Smooth muscle cell of the brain vasculature (primary cell): ENCODE measurements around the gene ADAMTS5.

Source experiments
- DNase-seq: peaks from one replicate; pipeline ENCODE4 v3.0.0-alpha.2; 2012; ENCODE audit warnings: low read depth, low spot score

ADAMTS5 gene

DNA sequence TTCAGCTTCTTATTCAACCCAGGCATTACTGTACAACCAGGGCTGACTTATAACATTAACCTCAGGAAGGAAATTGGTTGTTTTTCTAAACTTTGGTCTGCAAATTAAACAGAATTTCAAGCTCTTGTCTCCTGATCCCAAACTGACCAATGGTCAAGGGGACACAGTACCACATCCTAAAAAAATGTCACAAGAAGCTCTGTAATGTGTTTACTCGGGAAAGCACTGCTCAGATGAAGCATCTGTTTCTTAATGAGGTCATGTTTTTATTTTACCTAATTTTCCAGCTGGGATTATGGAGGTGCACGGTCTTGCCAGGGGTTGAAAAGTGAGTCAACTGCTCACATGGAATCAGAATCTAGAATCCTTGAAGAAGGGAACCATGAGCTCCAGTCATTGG is 18.7 kb downstream of the ADAMTS5 start:
- no peak for DNase-seq

DNA sequence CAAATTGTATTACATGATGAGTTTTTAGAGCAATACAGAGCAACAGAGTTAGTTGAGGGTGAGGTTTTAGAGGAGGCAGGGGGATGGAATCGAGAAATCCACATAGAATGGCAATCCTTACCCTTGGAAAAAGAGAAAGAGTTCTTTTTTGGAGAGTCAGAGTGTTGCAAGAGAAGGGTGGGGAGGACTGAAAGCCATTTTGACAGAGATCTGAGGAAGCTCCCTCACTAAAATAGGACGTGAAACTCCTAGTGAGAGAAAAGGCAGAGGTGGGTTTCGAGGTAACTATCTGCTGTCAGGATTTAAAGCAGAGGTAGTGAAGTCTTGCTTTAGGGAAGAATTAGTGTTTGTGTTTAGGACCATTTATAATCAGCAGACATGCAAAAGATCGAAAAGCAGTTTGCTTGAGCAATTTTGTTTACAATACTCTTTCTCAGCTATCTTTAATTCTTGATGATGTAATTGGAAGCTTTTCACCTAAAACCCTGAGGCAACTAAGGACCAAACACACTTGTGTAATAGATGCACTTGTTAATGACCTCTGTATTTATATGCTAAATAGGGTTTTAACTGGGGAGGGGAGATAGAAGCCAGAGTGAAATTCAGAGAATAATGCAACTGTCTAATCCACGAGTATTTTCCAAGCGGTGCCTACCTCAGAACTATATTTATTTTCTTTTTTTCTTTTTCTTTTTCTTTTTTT is 20.0 kb downstream of the ADAMTS5 start:
- no peak for DNase-seq

DNA sequence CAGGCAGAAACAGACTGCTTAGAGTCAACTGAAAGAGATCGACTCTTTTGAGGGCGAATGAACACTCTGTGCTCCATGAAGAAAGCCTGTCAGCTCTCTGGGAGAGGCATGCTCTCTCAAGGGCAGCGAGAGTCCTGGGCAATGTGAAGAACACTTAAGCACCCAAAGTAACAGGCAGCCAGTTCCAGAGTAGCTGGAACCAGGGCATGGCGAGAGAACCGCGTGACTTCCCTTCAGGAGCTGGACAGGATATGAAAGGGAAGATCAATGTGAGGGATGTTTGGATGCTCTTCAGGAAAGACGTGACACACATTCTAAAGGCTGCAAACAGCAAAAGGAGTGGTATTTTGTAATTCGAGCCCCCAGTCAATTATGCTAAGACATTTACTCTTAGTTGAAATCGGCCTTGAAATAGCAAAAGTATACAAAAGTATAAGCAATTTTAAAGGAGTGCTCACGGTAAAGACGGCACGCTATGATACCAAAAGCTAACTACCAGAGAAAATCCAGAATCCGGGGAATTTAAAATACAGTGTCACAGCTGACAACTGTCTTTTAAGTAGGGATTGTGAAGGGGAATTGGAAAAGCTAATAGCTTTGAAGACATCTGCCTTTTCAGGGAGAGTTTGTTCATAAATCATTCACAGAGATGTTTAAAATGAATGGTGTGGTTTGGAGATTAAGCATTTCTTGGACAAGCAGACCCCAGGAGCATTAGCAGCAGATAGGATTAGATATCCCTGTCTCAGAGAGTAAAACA is 20.8 kb downstream of the ADAMTS5 start:
- DNase-seq: no peak

DNA sequence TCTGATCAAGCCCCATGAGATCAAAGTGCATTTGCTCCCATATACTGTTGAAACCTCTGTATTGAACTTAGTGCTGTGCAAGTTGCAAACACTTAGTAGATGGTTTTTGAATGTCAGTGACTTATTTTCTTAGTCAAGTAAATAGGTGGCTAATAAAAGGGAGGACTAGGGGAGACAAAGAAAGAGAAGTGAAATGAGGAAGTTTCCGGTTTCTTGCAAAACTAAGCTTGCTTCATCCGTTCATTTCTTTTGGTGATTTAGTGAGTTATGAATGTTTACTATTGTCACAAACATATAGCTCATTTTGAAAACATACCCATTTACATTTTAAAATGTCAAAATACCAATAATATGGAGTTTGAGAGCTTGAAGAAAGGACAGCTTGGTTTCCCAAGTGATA is 23.0 kb downstream of the ADAMTS5 start:
- DNase-seq: no peak

DNA sequence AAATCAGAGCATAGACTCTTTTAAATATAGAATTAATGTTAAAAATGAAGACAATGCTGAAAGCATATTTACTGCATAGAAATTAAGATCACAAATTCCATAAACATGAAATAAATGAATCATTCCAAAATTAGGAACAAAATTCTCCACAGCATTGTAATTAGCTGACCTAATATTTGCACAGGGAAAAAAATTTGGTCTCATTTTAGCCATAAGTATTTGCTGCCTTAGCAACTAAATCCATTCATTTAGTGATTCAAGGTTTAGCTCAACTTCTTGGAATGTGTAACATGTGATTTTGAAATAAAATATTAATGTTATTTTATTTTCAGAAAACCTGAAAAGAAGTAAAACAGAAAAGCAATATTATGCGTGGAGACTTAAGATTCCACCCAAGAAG is 25.5 kb downstream of the ADAMTS5 start:
- DNase-seq: no peak

DNA sequence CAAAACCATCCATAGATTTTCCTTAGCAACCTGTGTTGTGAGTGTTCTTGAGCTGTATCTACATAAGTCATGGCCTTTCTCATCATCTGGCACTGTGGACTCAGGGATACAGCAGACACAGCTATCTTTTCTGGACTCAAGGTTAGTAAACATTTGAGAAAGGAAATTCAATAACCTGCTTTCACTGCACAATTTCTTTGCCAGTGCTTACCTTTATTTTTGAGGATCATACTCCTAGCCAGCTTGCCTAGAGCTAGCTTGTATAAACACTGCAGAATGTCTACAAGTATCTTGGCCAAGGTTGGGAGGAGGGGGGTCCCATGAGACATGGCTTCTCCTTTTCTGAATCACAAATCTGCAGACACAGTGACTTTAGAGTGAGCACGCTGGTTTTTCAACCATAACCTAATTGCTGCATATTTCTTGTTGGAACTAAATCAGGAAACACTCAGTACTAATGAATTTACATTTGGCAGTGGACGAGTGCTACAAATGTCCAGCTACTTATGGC is 27.2 kb downstream of the ADAMTS5 start:
- no peak for DNase-seq

DNA sequence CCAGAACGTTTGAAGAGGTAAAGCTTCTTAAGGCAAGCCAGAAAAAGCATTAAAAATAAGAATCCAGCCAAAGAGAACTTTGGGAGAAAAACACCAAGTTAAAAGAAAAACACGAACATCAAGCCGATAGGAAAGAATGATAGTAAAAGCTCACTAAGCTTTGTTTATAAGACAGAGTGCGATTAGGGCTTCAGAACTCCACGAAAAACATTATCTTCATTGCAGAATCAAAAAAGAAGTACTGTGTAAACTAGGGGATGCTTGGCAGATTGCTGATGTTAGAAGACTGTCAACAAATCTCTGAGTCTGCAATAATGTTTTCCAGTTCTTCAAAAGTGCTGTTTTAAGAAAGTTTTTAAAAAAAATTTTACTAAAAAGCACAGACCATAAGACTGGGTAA is 30.2 kb downstream of the ADAMTS5 start:
- DNase-seq: no peak

DNA sequence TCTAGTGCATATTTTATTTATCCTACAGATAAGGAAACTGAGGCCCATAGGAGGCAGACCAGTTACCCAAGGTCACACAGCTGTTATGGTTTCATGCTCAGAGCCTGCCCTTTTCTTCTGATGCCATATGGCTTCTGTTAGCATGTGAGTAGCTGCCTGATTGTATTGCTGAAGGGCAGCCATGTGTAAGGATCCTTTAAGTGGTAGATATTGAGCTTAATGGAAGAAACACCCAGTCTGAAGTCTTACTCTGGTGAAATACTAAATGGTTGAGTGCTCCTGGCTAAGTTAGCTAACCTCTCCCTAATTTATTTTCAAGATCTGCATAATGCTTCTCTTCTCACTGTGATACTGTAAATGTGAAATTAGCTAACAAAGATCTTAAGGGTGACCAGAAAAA is 30.9 kb downstream of the ADAMTS5 start:
- DNase-seq: no peak

DNA sequence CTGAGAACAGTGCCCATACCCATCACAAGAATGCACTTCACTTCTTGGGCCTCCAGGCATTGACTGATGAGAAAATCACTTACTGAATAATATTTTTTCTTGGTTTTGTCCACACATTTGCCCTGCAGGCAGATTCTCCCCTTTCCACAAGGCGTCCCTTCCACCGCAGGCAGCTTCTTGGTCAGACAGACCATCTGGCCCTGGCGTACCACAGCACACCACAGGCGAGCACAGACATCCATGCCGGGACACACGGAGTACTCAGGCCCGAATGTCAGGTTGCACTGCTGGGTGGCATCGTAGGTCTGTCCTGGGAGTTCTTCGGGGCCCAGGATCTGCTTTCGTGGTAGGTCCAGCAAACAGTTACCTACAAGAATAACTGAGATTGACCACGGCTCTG is 32.5 kb downstream of the ADAMTS5 start:
- DNase-seq: no peak

DNA sequence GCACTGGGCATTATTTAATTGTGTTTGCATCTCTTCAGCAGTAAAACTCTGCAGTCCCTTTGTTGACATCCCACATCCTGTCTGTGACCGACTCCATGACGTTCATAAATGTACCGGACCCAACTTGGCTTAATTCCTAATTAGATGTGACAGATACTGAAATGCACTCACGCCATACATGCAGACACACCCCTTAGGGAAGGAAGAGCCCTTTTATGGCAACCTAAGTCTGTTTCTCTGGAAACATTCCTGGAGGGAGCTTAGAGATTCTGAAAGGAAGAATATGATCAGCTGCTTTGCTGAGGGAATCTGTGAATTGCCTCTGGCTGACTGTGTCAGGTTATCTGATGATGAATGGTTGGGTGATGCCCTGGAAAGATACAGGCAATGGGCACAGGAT is 33.4 kb downstream of the ADAMTS5 start:
- no peak for DNase-seq

DNA sequence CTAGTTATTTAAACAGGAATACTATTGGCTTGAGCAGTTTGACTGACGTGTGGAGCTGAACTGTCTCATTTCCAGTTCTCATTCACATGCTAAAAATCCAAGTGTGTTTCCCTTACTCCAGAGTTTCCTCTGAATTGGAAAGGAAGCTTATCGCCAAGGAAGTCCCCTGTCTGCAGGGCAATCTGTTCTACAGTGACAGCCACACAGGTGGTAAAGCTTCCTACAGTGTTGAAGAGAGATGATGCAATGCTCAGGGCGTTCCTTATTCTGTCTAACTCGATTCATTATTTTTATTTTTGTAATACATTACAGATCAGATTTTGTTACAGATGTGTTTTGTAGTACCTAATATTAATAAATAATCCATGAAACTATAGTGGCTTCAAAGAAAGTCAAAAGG is 41.3 kb downstream of the ADAMTS5 start:
- no peak for DNase-seq

DNA sequence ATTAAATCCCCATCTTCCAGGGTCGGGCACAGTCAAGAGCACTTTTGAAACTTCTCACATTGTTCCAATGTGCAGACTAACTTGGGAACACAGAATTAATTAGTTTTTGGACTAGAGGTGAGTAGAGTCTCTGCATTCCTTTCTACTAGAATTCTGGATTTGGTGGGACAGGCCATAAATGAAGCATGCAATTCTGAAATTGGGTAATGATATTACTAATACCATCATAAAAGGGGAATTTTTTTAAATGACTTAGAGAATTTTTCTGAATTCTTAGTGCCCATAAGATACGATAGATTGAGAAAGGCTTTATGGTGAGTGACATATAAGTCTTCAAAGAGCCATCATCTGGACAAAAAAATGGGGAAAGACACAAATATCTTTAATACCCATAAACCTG is 41.8 kb downstream of the ADAMTS5 start:
- no peak for DNase-seq

DNA sequence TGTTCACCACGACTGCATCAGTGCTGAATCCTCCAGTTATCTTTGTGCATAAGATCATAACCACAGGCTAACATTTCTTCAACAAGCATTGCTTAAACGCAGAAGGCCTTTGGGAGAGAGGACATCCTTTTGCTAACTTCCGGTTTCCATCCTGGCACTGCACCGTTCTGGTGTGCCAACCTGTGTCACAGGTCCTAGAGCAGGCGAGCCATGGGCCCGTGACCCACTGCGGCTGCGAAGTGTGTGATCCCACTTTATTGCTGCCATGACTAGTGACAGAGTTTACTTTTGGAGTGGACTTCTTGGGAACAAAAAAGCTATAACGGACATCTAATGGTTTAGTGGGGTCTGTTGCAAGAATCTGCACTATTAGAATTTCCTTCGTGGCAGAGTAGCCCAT is 42.9 kb downstream of the ADAMTS5 start:
- no peak for DNase-seq

DNA sequence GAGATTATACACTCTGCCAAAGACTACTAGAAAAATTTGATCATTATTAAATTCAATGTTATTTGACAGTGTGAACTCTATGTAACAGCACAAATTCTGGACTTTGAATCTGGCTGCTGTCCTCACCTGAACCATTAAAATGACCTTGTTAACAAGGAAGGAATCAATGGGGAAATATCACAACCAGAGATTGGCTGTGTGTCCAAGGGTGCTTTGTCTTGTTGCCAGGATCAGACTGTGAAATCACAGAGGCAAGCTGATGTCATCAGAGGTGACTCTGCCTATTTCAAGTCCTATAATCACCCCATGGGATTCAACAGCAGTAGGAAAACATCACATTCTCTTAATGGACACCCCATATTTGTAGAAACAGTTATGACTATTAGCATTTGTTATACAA is 46.8 kb downstream of the ADAMTS5 start:
- DNase-seq: no peak

DNA sequence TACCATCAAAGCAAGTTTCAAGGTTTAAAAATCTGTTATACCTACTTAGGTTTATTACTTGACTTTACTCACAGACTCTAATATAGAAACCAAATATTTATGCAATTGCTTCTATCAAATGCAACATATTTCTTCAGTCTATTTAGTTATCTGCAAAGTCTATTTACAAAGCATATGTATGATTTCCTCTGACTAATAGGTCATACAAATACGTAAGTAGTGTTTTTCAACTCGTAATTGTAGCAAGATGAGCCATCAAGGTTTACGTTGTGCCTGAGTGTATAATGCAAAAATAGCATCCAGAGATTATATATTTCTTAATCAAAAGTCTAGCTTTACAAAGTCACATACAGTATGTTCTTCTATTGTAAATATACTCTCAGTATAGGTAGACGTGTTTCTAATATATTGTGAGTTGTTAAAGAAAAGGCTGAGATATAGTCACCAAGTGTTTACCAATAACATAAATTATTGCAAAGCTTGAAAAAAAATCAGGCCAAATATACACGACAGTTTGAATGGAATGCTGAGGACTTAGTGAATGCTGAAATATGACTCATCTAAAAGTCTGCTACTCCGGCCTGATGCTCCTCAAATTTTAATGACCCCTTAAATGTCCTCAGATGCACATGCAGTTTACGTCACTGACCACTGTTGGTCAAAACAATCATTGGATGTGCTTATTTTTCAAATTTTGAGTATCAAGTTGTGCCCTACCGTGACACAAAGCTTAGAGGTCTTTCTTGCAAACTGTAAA is 48.4 kb downstream of the ADAMTS5 start:
- no peak for DNase-seq

DNA sequence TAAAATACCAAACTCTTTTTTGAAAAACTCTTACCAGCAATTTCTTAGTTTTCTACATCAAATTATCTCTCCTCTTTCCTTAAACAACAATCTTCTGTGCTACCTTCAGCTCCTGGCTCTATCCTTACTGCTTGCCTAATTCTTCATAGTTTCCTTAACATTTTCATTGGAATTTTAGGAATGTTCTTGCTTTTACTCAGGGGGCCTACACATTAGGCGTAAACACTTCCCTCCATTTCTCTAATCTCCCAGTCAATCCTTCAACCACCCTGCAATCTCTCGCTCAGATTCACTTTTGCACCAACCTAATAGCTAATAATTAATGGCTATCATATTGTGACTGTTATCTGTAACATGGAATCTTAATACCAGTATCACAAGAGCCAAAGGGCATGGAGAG is 50.1 kb downstream of the ADAMTS5 start:
- no peak for DNase-seq

DNA sequence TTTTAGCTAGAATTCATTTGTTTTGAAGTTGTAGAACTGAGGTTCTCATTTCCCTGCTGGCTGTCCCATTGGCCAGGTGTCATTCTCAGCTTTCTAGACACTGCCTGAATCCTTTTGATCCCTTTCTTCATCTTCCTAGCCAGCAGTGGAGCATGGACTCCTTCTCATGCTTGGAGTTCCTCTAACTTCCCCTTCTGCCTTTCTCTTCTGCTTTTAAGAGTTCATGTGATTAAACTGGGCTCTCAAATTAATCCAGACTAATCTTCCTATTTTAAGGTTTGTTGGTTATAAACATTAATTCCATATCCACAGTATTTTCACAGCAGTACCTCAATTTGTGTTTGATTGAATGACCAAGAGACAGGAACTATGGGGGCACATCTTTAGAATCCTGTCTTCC is 52.3 kb downstream of the ADAMTS5 start:
- no peak for DNase-seq

DNA sequence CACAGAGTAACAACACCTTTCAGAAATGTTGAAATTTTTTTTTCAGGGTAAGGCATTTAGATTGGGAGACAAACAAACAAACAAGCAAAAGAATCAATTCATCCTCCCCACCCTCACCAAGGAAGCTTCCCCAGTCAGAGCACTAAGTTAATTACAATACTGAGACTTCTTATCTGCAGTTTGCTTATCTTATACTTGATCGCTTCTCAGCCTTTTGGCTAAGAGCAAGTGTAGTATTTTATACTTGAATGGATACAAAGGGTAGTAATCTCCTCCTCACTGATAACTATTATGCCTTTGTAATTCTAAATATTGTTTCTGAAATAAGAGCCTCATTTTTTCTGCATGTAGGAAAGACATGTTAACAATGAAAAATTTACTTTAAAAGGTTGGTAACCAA is 54.4 kb downstream of the ADAMTS5 start:
- DNase-seq: no peak

DNA sequence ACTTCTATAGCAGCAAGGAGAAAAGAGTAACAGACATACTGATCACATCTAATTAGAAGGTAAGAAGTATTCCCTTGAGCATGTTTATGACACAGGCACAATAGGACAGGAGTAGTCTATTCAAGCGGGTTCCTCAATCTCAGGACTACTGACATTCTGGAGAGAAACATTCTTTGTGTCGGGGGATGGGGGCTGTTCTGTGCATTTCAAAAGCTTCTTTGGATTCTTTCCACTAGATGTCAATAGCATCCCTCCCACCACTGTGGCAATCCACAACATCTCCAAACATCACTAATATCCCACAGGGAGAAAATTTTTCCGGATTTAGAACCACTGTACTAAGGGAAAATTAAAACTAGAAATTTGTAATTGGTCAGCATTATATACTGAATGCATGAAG is 56.9 kb downstream of the ADAMTS5 start:
- DNase-seq: no peak

DNA sequence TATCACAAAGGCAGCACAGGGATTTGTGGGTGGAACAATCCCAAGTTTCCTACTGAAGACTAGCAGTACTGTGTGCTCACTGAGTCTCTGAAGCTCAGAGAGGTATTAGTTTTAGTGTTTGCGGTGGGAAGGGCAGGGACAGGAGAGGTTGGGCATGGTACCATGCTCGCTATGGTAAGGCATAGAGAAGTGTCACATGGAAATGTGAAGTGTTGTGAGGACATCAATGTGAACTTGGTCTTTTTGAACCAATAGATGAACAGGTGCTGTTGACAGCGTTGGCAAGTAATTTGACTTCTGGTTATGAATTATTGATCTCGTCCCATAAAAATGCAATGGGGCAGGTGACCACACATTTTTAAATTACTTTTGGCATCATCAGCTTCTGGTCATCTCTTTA is 65.9 kb downstream of the ADAMTS5 start:
- DNase-seq: no peak

DNA sequence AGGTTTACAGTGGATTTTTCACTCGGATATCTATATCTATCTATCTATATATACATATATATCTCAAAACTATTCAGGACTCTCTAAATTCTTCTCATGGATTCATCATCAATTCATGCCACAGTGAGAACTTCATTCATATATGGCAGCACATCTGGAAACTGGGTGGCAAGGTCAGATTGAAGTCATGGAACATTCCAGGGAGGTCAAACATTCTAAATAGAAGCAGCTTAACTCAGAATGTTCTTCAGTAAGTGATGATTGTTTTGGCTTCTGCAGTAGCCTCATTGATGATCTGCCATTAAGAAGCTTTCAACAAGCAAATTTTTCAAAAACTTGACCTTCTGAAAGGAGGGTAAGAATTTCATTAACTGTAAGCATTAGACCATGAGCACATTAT is 74.7 kb downstream of the ADAMTS5 start:
- DNase-seq: no peak

DNA sequence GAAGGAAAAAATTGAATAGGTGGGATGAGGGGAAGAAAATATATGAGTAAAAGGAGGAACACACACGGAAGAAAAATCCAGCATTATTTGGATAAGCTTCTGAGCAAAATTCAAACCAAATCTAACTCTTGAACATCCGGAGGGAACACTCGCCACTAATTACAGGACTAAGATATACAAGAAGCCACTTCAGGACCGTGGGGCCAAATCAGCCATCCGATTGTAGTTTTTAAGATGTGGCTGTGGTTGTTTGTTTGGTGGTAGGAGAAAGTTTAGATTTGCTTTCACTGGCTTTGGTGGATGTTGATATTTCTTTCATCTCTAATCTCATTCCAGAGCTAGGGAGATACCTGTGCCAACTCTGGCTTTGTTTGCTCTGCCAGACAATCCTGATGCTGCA is 78.0 kb downstream of the ADAMTS5 start:
- DNase-seq: no peak

DNA sequence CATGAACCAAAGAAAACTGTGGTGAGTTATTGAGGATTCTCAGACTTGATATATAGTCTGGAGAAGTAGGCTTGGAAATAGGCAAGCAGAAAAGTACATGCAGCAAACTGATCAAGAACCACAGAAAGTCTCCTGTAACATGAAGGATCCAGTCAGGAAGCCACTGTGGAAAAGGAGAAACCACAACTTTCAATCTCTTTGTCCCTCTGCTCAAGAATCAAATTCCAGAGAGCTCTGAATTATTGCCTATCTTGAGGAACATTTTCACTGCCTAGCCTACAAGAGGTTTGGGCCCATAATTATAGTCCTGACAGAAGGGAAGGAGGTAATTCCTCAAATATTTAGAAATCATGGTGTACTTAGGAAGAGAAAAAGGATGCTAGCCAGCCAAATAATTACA is 78.6 kb downstream of the ADAMTS5 start:
- DNase-seq: no peak
